ENCODE results near the gene FBXO34. TPM values are rescaled to one million over a fixed set of nuclear protein-coding genes. Genes with fewer than 3 reads are reported as not detected.

The FBXO34 gene
- total and polyA plus RNA-seq, 2 of the 13 experiments (the other 11 are each of a cell fraction or from before 2014, with no cell fraction given), result 8.8 to 13.5 TPM

DNA sequence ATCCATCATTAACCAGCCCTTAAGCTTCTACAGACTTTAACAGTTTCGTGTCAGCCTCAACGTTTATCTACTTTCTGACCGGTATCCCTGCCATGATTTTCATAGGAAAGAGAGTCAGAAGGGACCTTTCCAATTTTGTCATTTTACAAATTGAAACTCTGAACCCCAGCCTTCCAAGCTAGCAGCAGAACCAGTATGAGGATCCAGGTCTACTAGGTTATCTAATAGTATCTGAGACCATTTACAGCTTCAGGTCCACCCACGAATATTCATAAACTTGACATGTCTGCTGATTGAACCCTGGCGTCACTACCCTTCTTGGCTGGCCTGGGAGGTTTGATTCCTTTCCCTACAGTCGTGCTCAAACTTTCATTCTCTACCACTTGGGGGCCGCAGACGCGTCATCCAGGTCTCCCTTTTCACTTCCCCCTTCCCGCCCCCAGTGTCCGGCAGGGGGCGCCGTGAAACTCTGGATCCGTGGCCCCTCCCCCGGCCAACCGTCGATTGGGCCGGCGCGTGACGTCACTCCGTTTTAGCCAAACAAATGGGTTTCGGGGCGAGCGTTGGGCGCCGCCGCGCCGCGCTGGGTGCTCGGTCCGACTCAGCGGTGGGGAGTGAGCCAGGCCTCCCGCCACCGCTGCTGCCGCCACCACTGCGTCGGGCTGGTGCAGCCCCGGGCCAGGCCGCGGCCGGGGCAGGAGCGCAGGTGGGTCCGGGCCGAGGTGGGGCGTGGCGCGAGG lies at the start of gene FBXO34 (continued):
- TF ChIP-seq HNRNPH1 (optimal IDR thresholded peaks at IDR 0.05; ENCODE audit: low read depth, low read length) (no peak), ZNF326 (CRISPR knock-in tag; IDR thresholded peaks at IDR 0.05; ENCODE audit: borderline replicate concordance) (no peak), SP4 (CRISPR knock-in tag; IDR thresholded peaks at IDR 0.05) (peak; percentile 88), GATA4 (IDR thresholded peaks at IDR 0.05; ENCODE audit: borderline replicate concordance, low read depth) (0 out of 2 replicates have a peak, but pooled peaks have one; percentile 18), HOXD1 (CRISPR knock-in tag; IDR thresholded peaks at IDR 0.05) (0 out of 2 replicates have a peak, but pooled peaks have one; percentile 13), ELF3 (CRISPR knock-in tag; IDR thresholded peaks at IDR 0.05) (peak; percentile 98), KLF16 (CRISPR knock-in tag; IDR thresholded peaks at IDR 0.05) (0 out of 4 replicates have a peak, but pooled peaks of 1 of the 2 experiments have one; percentile 56), ZSCAN31 (CRISPR knock-in tag; IDR thresholded peaks at IDR 0.05; ENCODE audit: low read depth) (peak; percentile 39; the same call in 1 of the 2 replicates), AGO2 (optimal IDR thresholded peaks at IDR 0.05; ENCODE audit: low read depth, low read length) (no peak), TBX2 (CRISPR knock-in tag; IDR thresholded peaks at IDR 0.05; ENCODE audit: borderline replicate concordance) (peak; percentile 75), DR1 (CRISPR knock-in tag; IDR thresholded peaks at IDR 0.05) (peak; percentile 78; the same call in 1 of the 2 replicates), THAP11 (CRISPR knock-in tag; IDR thresholded peaks at IDR 0.05) (peak; percentile 75)
- TF ChIP-seq, protein P1, sequence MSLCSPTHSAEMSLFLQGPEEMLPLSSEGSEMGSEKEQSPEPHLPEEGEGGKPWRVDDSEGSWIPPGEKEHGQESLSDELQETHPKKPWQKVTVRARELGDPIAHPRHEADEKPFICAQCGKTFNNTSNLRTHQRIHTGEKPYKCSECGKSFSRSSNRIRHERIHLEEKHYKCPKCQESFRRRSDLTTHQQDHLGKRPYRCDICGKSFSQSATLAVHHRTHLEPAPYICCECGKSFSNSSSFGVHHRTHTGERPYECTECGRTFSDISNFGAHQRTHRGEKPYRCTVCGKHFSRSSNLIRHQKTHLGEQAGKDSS (CRISPR knock-in tag; IDR thresholded peaks at IDR 0.05; ENCODE audit: borderline replicate concordance, low read depth), result peak; percentile 21; the same call in 1 of the 2 replicates
- TF ChIP-seq, protein P2, sequence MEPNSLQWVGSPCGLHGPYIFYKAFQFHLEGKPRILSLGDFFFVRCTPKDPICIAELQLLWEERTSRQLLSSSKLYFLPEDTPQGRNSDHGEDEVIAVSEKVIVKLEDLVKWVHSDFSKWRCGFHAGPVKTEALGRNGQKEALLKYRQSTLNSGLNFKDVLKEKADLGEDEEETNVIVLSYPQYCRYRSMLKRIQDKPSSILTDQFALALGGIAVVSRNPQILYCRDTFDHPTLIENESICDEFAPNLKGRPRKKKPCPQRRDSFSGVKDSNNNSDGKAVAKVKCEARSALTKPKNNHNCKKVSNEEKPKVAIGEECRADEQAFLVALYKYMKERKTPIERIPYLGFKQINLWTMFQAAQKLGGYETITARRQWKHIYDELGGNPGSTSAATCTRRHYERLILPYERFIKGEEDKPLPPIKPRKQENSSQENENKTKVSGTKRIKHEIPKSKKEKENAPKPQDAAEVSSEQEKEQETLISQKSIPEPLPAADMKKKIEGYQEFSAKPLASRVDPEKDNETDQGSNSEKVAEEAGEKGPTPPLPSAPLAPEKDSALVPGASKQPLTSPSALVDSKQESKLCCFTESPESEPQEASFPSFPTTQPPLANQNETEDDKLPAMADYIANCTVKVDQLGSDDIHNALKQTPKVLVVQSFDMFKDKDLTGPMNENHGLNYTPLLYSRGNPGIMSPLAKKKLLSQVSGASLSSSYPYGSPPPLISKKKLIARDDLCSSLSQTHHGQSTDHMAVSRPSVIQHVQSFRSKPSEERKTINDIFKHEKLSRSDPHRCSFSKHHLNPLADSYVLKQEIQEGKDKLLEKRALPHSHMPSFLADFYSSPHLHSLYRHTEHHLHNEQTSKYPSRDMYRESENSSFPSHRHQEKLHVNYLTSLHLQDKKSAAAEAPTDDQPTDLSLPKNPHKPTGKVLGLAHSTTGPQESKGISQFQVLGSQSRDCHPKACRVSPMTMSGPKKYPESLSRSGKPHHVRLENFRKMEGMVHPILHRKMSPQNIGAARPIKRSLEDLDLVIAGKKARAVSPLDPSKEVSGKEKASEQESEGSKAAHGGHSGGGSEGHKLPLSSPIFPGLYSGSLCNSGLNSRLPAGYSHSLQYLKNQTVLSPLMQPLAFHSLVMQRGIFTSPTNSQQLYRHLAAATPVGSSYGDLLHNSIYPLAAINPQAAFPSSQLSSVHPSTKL (CRISPR knock-in tag; IDR thresholded peaks at IDR 0.05), result peak; percentile 70; the same call in 1 of the 2 replicates
- TF ChIP-seq, protein P3, sequence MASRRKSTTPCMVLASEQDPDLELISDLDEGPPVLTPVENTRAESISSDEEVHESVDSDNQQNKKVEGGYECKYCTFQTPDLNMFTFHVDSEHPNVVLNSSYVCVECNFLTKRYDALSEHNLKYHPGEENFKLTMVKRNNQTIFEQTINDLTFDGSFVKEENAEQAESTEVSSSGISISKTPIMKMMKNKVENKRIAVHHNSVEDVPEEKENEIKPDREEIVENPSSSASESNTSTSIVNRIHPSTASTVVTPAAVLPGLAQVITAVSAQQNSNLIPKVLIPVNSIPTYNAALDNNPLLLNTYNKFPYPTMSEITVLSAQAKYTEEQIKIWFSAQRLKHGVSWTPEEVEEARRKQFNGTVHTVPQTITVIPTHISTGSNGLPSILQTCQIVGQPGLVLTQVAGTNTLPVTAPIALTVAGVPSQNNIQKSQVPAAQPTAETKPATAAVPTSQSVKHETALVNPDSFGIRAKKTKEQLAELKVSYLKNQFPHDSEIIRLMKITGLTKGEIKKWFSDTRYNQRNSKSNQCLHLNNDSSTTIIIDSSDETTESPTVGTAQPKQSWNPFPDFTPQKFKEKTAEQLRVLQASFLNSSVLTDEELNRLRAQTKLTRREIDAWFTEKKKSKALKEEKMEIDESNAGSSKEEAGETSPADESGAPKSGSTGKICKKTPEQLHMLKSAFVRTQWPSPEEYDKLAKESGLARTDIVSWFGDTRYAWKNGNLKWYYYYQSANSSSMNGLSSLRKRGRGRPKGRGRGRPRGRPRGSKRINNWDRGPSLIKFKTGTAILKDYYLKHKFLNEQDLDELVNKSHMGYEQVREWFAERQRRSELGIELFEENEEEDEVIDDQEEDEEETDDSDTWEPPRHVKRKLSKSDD (CRISPR knock-in tag; IDR thresholded peaks at IDR 0.05; ENCODE audit: low read depth), result peak; percentile 84
- TF ChIP-seq, protein P4, sequence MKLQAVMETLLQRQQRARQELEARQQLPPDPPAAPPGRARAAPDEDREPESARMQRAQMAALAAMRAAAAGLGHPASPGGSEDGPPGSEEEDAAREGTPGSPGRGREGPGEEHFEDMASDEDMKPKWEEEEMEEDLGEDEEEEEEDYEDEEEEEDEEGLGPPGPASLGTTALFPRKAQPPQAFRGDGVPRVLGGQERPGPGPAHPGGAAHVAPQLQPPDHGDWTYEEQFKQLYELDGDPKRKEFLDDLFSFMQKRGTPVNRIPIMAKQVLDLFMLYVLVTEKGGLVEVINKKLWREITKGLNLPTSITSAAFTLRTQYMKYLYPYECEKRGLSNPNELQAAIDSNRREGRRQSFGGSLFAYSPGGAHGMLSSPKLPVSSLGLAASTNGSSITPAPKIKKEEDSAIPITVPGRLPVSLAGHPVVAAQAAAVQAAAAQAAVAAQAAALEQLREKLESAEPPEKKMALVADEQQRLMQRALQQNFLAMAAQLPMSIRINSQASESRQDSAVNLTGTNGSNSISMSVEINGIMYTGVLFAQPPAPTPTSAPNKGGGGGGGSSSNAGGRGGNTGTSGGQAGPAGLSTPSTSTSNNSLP (IDR thresholded peaks at IDR 0.05; ENCODE audit: low read depth, low read length), result peak; percentile 70
- TF ChIP-seq, protein P5, sequence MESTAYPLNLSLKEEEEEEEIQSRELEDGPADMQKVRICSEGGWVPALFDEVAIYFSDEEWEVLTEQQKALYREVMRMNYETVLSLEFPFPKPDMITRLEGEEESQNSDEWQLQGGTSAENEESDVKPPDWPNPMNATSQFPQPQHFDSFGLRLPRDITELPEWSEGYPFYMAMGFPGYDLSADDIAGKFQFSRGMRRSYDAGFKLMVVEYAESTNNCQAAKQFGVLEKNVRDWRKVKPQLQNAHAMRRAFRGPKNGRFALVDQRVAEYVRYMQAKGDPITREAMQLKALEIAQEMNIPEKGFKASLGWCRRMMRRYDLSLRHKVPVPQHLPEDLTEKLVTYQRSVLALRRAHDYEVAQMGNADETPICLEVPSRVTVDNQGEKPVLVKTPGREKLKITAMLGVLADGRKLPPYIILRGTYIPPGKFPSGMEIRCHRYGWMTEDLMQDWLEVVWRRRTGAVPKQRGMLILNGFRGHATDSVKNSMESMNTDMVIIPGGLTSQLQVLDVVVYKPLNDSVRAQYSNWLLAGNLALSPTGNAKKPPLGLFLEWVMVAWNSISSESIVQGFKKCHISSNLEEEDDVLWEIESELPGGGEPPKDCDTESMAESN (CRISPR knock-in tag; conservative IDR thresholded peaks at IDR 0.05), result peak; percentile 88

All from HepG2 (cell line).